ENCODE data around the gene ERC1.
A peak's percentile ranks its signal among the peaks of the same experiment; 100 is the strongest.

The ERC1 gene

DNA sequence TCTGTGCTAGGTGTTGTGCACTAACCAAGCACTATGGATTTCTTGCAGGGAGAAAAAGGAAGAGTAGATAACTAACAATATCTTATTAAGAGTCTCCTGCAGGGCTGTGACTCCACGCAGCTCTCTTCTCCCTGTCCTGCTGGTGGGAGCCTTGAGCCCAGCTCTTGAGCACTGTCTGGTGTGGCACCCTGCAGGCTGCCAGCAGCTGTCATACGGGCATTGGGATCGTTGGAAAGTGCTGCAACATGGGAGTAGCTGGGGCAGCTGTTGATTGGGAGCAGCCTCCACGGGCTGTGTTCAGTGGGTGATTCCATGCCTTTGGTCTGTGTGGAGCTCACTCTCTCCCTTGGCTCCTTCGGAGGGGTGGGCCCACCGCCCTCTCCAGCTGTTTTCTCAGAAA is 478.0 kb downstream of the ERC1 start:
- no peak for DNase-seq (ENCODE audit: low read depth in 2 of 2)
- H3K4me3 ChIP-seq (replicated peaks in 1 of 2; ENCODE audit: low read depth in 2 of 2, low read length in 2 of 2), result no peak overlapping the region
- TF ChIP-seq, protein P1, sequence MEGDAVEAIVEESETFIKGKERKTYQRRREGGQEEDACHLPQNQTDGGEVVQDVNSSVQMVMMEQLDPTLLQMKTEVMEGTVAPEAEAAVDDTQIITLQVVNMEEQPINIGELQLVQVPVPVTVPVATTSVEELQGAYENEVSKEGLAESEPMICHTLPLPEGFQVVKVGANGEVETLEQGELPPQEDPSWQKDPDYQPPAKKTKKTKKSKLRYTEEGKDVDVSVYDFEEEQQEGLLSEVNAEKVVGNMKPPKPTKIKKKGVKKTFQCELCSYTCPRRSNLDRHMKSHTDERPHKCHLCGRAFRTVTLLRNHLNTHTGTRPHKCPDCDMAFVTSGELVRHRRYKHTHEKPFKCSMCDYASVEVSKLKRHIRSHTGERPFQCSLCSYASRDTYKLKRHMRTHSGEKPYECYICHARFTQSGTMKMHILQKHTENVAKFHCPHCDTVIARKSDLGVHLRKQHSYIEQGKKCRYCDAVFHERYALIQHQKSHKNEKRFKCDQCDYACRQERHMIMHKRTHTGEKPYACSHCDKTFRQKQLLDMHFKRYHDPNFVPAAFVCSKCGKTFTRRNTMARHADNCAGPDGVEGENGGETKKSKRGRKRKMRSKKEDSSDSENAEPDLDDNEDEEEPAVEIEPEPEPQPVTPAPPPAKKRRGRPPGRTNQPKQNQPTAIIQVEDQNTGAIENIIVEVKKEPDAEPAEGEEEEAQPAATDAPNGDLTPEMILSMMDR (IDR thresholded peaks at IDR 0.05; ENCODE audit: low read depth, low read length), result no peak

DNA sequence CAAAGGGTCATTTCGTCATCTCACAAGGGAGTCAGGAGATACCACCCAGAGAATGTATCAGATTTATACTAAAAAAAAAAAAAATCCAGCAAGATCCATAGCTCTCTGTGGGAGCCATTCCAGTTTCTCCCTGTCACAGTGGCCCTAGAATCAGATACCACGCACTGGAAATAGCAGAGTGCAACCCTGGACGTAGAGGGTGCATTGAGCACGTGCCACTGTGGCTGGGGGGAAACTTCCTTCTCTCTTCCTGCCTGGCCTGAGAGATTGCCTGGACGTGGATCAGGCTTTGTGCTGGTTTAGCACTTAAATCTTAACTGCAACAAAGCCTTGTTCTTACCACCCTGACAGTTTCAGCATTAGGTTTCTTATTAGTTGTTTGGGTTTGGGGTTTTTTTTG is 479.0 kb downstream of the ERC1 start:
- peak in 1 of 2 donors; percentile 44 for DNase-seq (ENCODE audit: low read depth in 2 of 2)
- no peak overlapping the region for H3K4me3 ChIP-seq (replicated peaks in 1 of 2; ENCODE audit: low read depth in 2 of 2, low read length in 2 of 2)
- TF ChIP-seq, protein P1 (IDR thresholded peaks at IDR 0.05; ENCODE audit: low read depth, low read length), result no peak

DNA sequence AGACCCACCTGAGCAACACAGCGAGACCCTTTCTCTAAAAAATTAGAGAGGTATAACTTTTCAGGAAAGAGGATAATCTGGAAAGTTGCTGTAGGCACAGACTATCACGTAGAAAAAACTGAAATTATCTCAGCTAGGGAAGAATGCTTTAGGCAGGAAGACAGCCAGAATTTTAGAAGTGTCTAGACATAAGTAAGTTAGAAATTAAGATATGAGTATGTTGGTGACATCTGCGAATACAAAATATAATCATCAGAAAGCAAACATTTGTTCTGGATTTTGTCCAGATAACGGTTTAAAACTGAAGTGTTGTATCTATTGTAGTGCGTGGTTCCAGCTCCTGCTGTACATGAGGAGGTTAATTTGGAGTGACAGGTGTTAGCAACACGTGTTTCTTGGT is 480.2 kb downstream of the ERC1 start:
- DNase-seq (ENCODE audit: low read depth in 2 of 2), result peak in 1 of 2 donors; percentile 57
- no peak overlapping the region for H3K4me3 ChIP-seq (replicated peaks in 1 of 2; ENCODE audit: low read depth in 2 of 2, low read length in 2 of 2)
- TF ChIP-seq, protein P1 (IDR thresholded peaks at IDR 0.05; ENCODE audit: low read depth, low read length), result no peak

DNA sequence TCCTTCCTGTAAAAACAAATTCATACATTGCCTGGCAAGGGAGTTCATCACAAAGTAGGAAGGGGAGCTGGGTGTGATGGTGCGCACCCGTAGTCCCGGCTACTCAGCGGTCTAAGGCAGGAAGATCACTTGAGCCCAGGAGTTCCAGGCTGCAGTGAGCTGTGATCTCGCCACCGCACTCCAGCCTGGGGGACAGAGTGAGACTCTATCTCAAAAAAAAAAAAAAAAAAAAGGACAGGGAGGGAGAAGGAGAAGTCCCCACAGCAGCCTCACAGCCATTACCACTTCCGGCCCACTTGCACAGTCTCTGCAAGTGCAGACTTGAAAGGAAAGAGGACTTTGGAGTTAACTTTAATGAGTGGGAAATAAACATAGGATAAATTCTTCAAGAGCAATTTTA is 482.4 kb downstream of the ERC1 start:
- TF ChIP-seq, protein P1 (IDR thresholded peaks at IDR 0.05; ENCODE audit: low read depth, low read length), result no peak
- H3K4me3 ChIP-seq (replicated peaks in 1 of 2; ENCODE audit: low read depth in 2 of 2, low read length in 2 of 2), result no peak overlapping the region
- no peak for DNase-seq (ENCODE audit: low read depth in 2 of 2)

DNA sequence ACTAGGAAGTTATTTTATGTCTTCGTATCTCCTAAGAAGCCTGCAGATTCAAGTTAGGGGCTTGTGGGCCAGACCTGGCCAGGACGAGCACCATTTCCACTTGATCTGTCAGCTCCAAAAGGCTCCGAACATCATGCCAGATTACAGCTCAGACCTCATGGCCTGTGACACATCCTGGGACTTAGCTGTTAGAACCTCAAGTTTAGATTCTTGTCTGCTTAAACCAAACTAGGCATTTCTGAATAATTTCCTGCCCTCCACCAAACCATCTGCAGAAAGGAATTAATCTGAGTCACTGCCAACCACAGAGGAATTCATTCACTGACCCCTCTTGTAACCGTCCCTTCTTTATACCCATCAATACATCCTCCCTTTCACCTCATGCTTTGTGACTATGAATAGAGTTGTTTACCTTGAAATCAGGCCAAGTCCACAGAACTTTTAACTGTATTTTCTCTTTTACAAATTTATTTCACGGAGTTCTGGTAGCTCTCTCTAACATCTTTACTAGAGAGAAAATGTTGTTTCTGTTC is 483.1 kb downstream of the ERC1 start:
- TF ChIP-seq, protein P1 (IDR thresholded peaks at IDR 0.05; ENCODE audit: low read depth, low read length), result no peak
- peak overlapping the region in 1 of 2 donors; percentile 1 for H3K4me3 ChIP-seq (replicated peaks in 1 of 2; ENCODE audit: low read depth in 2 of 2, low read length in 2 of 2)
- peak; percentile 79 to 99 for DNase-seq (ENCODE audit: low read depth in 2 of 2)

DNA sequence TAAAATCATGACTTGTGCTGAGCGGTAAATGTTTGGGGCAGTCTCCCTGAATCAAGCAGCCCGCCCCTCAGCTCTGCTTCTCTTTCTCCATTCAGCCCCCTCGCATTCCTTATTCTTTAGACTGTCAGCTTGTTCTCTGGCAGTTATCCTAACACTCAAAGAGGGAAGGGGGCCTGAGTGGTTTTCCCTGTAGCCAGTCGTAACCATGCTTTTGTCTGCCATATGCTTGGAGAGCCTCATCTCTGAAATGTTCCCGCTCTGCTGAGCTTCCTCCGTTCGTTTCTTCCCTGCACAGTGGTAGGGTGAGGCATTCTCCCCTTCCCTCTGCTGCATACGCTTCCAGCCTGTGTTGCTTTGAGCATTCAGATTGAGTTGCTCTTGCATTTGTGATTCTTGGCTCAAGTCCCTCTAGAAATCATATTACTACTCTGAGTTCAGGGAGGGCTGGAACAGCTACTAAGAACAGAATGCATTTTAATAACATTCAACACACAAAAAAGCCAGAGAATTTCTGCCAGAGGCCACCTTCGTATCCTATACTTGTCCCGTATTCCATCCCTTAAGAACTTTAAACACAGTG is 483.6 kb downstream of the ERC1 start:
- TF ChIP-seq, protein P1 (IDR thresholded peaks at IDR 0.05; ENCODE audit: low read depth, low read length), result no peak
- DNase-seq (ENCODE audit: low read depth in 2 of 2), result peak; percentile 86 to 96
- H3K4me3 ChIP-seq (replicated peaks in 1 of 2; ENCODE audit: low read depth in 2 of 2, low read length in 2 of 2), result no peak overlapping the region

DNA sequence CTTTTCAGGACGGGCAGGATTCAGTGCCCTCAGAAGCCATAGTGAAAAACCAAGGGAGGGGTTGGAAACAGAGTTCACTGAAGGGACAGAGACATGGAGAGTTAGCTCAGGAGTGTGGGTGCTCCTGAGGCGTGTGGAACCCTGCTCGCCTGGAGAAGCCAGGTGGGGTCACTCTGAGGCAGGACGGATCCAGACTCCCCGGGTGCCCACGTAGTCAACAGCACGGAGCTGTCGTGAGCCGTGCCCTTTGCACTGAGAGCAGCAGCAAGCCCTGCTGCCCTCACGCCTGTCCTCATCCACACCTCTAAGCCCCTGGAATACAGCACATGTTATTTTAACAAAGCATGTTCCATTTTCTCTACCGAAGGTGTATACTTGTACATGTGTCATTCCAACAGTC is 488.6 kb downstream of the ERC1 start:
- no peak for DNase-seq (ENCODE audit: low read depth in 2 of 2)
- TF ChIP-seq, protein P1 (IDR thresholded peaks at IDR 0.05; ENCODE audit: low read depth, low read length), result no peak
- no peak overlapping the region for H3K4me3 ChIP-seq (replicated peaks in 1 of 2; ENCODE audit: low read depth in 2 of 2, low read length in 2 of 2)

Data from cardiac fibroblast (primary cell).